CD8-positive, alpha-beta memory T cell (primary cell): Measurements from ENCODE around the gene PMEL. TPM values are rescaled to one million over a fixed set of nuclear protein-coding genes. Genes with fewer than 3 reads are reported as not detected.

Experiments
- CTCF ChIA-PET: fragments of 350-600 bp; sonication (Branson Sonifier 250); formaldehyde crosslinking; loops from one replicate; lab custom pipeline; 2021; ENCODE audit warnings: antibody characterized with exemption; lab: Charles Lee
- POLR2A ChIA-PET: fragments of 350-600 bp; sonication (Branson Sonifier 250); formaldehyde crosslinking; loops from one replicate; lab custom pipeline; 2021; ENCODE audit warnings: antibody characterized with exemption; lab: Charles Lee
- DNase-seq, 5 donors: peaks; one replicate each; pipeline versions ENCODE4 v3.0.0 to v3.0.0-alpha.2; 2020 to 2022; ENCODE audit warnings: mixed read lengths in 1 of 5
- H3K27ac ChIP-seq: one replicate; pipeline ENCODE4 v1.7.0; 2013; ENCODE audit warnings: low read depth, mild to moderate bottlenecking, low read length, moderate library complexity
- H3K27me3 ChIP-seq: 2 replicates; pipeline ENCODE4 v1.7.0; 2013; ENCODE audit warnings: low read length, mild to moderate bottlenecking; ENCODE audit not compliant: insufficient read depth, poor library complexity, severe bottlenecking
- H3K36me3 ChIP-seq: 2 replicates; pipeline ENCODE4 v1.7.0; 2013; ENCODE audit warnings: mild to moderate bottlenecking, low read length, moderate library complexity; ENCODE audit not compliant: insufficient read depth
- H3K4me1 ChIP-seq: 2 replicates; pipeline ENCODE4 v1.7.0; 2013; ENCODE audit warnings: mild to moderate bottlenecking, low read length, moderate library complexity; ENCODE audit not compliant: insufficient read depth
- H3K4me3 ChIP-seq: 2 replicates; pipeline ENCODE4 v1.7.0; 2013; ENCODE audit warnings: mild to moderate bottlenecking, low read length
- H3K9me3 ChIP-seq: 2 replicates; pipeline ENCODE4 v1.7.0; 2013; ENCODE audit warnings: mild to moderate bottlenecking, low read length
- H3K27ac Mint-ChIP-seq, 8 donors: one replicate each; pipeline ENCODE4 v1.8.0; 2020 to 2021; ENCODE audit warnings: mixed read lengths in 8 of 8, mild to moderate bottlenecking in 6 of 8, inconsistent platforms in 3 of 8, moderate library complexity in 3 of 8
- H3K27me3 Mint-ChIP-seq, 2 donors: one replicate each; pipeline ENCODE4 v1.8.0; 2020 to 2021; ENCODE audit warnings: mixed read lengths in 2 of 2, mild to moderate bottlenecking in 1 of 2, moderate library complexity in 1 of 2
- H3K36me3 Mint-ChIP-seq, 3 donors: one replicate each; pipeline ENCODE4 v1.8.0; 2020 to 2021; ENCODE audit warnings: mixed read lengths in 3 of 3, inconsistent platforms in 1 of 3, mild to moderate bottlenecking in 1 of 3
- H3K4me1 Mint-ChIP-seq, 3 donors: one replicate each; pipeline ENCODE4 v1.8.0; 2020 to 2021; ENCODE audit warnings: mixed read lengths in 3 of 3, inconsistent platforms in 1 of 3, mild to moderate bottlenecking in 1 of 3
- H3K4me3 Mint-ChIP-seq, 7 donors: one replicate each; pipeline ENCODE4 v1.8.0; 2020 to 2021; ENCODE audit warnings: mixed read lengths in 7 of 7, mild to moderate bottlenecking in 6 of 7, moderate library complexity in 4 of 7, inconsistent platforms in 2 of 7
- H3K9me3 Mint-ChIP-seq, 5 donors: one replicate each; pipeline ENCODE4 v1.8.0; 2020 to 2022; ENCODE audit warnings: mixed read lengths in 5 of 5, mild to moderate bottlenecking in 3 of 5, moderate library complexity in 2 of 5, inconsistent platforms in 1 of 5
- polyA plus RNA-seq: library from polyadenylated mRNA; unstranded; fragments of 300-500 nt; fragmentation: Illumina TruSeq; gene quantifications from one replicate; pipeline ENCODE4 v1.2.3, GENCODE V29; 2021
- total RNA-seq, 2 experiments: library from RNA; stranded (reverse); gene quantifications; one replicate each; pipeline ENCODE4 v1.2.3, GENCODE V29; 2021

The PMEL gene
- total and polyA plus RNA-seq, 3 experiments from 2014 or later: 0.28 to 0.33 TPM; not detected in 1

DNA sequence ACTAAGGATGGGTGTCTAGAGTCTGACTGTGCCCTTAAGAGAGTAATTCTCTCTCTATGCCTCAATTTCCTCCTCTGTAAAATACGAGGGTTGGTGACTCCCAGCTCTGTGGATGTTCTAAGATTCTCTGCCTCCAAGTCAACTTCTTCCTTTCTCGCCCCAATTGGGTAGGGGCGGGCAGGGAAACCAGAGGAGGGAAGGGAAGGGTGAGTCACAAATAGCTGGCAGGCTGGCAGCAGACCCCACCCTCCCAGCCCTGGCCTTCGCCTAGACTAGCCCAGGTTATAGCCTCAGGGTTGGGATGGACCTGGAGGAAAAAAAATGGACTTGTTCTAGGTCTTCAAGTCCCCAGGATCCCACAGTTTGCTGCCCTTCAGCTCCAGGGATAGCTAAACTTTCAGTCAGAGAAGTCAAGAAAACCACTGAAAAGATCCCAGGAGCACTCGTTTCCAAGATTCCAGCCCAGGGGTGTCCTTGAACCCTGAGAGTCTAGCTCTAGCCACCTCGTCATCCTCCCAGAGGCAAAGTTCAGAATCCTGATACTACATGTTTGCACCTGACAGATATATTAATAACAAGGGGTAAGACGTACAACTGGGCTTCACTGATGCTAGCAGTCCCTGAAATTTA lies 32.6 kb downstream of the PMEL start:
- H3K27ac ChIP-seq: peak overlapping the region; percentile 13
- Mint-ChIP-seq H3K4me1 (peaks cover 73 to 84% (median 77%) of the 10 kb centered on the region in 3 donors), H3K27ac (peak overlapping the region; percentile 92 to 99 (median 97)), H3K4me3 (peak overlapping the region; percentile 94 to 100 (median 98)), H3K27me3 (peaks cover 0 to 1% of the 10 kb centered on the region in 2 donors), H3K36me3 (peaks cover 0 to 72% (median 14%) of the 10 kb centered on the region in 3 donors), H3K9me3 (peaks cover 0 to 2% (median 0%) of the 10 kb centered on the region in 5 donors)
- ChIA-PET CTCF (interaction anchor here (0.9 to 11.4 kb wide), 6 partner anchors 9 to 204 kb away, joined by 3 to 78 read pairs (median 4); partner anchors contain the start of genes DNAJC14, ORMDL2 and SARNP), POLR2A (interaction anchor here (0.6 to 1.4 kb wide), 6 partner anchors 11 to 190 kb away, joined by 3 to 4 read pairs (median 3); partner anchors contain the start of gene DNAJC14)
- H3K27me3 ChIP-seq: no peaks in the 10 kb centered on the region
- DNase-seq: no peak
- H3K4me1 ChIP-seq: peaks cover 76% of the 10 kb centered on the region
- no peaks in the 10 kb centered on the region for H3K9me3 ChIP-seq
- peak overlapping the region; percentile 98 for H3K4me3 ChIP-seq
- H3K36me3 ChIP-seq: peaks cover 22% of the 10 kb centered on the region

DNA sequence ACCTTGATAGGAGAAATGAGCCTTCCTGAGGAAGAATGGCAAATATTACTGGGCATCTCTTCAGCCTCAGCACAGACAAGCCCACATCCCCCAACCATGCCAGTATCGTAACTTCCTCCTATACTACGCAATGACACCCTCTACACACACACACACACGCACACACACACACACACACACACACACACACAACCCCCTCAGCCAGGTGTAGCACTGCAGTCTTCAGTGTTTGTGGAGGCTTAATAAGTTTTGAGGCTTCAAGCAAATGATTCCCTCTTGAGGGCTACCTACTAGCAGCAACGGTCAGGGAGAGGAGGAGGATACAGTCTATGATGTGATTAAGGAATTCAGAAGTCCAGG lies 33.3 kb downstream of the PMEL start:
- H3K27ac ChIP-seq: peak overlapping the region; percentile 75
- peaks cover 68% of the 10 kb centered on the region for H3K4me1 ChIP-seq

DNA sequence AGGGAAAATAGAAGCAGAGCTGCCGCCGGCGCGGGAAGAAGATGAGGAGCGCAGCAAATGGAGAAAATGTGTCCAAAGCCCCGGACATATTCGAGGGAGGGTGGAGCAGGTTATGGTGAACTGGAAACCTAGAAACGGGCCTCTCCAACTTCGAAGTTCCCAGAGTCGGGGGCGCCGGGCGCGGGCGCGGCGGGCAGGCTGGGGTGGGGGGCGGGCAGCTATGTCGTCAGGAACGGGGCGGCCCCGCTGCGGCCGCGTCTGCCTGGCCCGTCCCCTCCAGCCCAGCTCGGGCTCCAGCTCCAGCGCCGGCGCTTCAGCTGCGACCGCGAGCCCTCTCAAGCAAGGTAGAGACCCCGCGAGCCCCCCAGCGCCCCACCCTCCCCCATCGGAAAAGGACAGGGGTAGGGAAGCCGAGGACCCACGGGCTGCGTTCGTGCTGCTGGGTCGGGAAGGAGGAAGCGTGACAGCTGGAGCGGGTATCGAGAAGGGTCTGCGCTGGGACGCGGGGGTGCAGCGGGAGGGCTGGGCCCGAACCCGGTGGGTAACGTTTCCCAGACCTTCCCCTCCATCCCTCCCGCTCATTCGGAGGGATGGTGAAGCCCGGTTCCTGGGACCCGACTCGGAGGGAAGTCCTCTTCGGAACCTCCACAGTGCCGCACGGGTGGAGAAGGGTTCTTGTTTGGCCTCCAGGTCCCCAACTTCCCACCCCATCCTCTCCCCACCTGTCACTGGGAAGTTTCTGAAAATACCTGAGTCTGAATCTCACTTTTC lies 33.9 kb downstream of the PMEL start:
- Histone ChIP-seq H3K4me3 (peak overlapping the region; percentile 98), H3K27me3 (no peaks in the 10 kb centered on the region), H3K36me3 (peaks cover 9% of the 10 kb centered on the region), H3K9me3 (no peaks in the 10 kb centered on the region), H3K4me1 (peaks cover 63% of the 10 kb centered on the region), H3K27ac (peak overlapping the region; percentile 75)
- peaks cover 0 to 5% of the 10 kb centered on the region in 2 donors for H3K27me3 Mint-ChIP-seq
- peak in 3 of 5 donors; percentile 17 to 33 (median 24) for DNase-seq
- H3K27ac Mint-ChIP-seq: peak overlapping the region; percentile 95 to 99 (median 98)
- peaks cover 0 to 2% (median 0%) of the 10 kb centered on the region in 5 donors for H3K9me3 Mint-ChIP-seq
- H3K36me3 Mint-ChIP-seq: peaks cover 0 to 67% (median 12%) of the 10 kb centered on the region in 3 donors
- H3K4me3 Mint-ChIP-seq: peak overlapping the region; percentile 94 to 100 (median 98)
- CTCF ChIA-PET: interaction anchor here (0.6 to 11.4 kb wide), 8 partner anchors 6 to 193 kb away, joined by 3 to 96 read pairs (median 6); partner anchors contain the start of genes DNAJC14, ORMDL2, RAB5B and SARNP
- H3K4me1 Mint-ChIP-seq: peaks cover 70 to 71% (median 70%) of the 10 kb centered on the region in 3 donors
- POLR2A ChIA-PET: interaction anchor here (0.5 to 3.1 kb wide), 8 partner anchors 8 to 287 kb away, joined by 3 to 25 read pairs (median 4); partner anchors contain the start of genes DNAJC14, ORMDL2, RAB5B and SARNP

More for the DNA sequence above, 33.3 kb downstream of the PMEL start:
- peak overlapping the region; percentile 92 to 99 (median 97) for H3K27ac Mint-ChIP-seq
- Histone ChIP-seq H3K9me3 (no peaks in the 10 kb centered on the region), H3K36me3 (peaks cover 15% of the 10 kb centered on the region), H3K27me3 (no peaks in the 10 kb centered on the region), H3K4me3 (peak overlapping the region; percentile 98)
- peaks cover 72 to 77% (median 76%) of the 10 kb centered on the region in 3 donors for H3K4me1 Mint-ChIP-seq
- CTCF ChIA-PET: interaction anchor here (0.6 to 11.4 kb wide), 8 partner anchors 12 to 203 kb away, joined by 3 to 78 read pairs (median 4); partner anchors contain the start of genes DNAJC14, ORMDL2, RAB5B and SARNP
- POLR2A ChIA-PET: interaction anchor here (0.6 to 3.1 kb wide), 4 partner anchors 8 to 42 kb away, joined by 3 to 19 read pairs (median 4); partner anchors contain the start of gene RAB5B
- peak in 4 of 5 donors; percentile 19 to 74 (median 58) for DNase-seq
- peak overlapping the region; percentile 94 to 100 (median 98) for H3K4me3 Mint-ChIP-seq
- H3K36me3 Mint-ChIP-seq: peaks cover 0 to 68% (median 12%) of the 10 kb centered on the region in 3 donors
- H3K27me3 Mint-ChIP-seq: peaks cover 0 to 1% of the 10 kb centered on the region in 2 donors
- H3K9me3 Mint-ChIP-seq: peaks cover 0 to 2% (median 0%) of the 10 kb centered on the region in 5 donors

DNA sequence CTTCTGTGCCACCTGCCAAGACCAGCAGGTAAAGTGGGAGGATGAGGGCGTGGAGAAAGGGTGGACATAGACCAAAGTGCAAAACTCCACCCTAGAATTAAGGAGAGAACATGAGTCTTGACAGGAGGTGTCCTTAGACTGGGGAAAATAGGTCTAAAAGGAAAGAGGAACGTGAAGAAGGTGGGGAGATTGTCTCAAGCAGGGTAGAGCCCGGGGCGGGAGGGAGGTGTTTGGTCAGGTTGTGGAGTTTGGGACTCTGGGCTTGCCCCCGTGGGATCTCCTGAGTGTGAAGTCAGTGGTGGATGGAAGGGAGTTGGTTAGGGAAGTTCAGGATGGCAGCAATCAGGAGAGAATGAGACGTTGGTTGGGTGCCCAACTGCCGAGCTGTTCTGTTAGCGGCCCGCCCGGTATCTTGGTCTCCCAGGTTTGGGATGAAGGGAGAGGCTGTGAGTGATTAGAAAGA lies 34.5 kb downstream of the PMEL start:
- Histone ChIP-seq H3K27me3 (no peaks in the 10 kb centered on the region), H3K4me1 (peaks cover 60% of the 10 kb centered on the region), H3K36me3 (peaks cover 6% of the 10 kb centered on the region), H3K27ac (peak overlapping the region; percentile 75), H3K9me3 (no peaks in the 10 kb centered on the region), H3K4me3 (peak overlapping the region; percentile 98)
- Mint-ChIP-seq H3K27me3 (peaks cover 0 to 8% of the 10 kb centered on the region in 2 donors), H3K27ac (peak overlapping the region; percentile 95 to 99 (median 98)), H3K4me1 (peaks cover 68 to 69% (median 68%) of the 10 kb centered on the region in 3 donors), H3K4me3 (peak overlapping the region; percentile 94 to 100 (median 98)), H3K9me3 (peaks cover 0 to 2% (median 0%) of the 10 kb centered on the region in 5 donors), H3K36me3 (peaks cover 0 to 62% (median 12%) of the 10 kb centered on the region in 3 donors)
- ChIA-PET CTCF (interaction anchor here (1.0 to 8.7 kb wide), 6 partner anchors 6 to 189 kb away, joined by 3 to 96 read pairs (median 4); partner anchors contain the start of genes DNAJC14, ORMDL2, RAB5B and SARNP), POLR2A (interaction anchor here (0.5 to 3.1 kb wide), 10 partner anchors 9 to 288 kb away, joined by 3 to 25 read pairs (median 4); partner anchors contain the start of genes DNAJC14, ORMDL2, RAB5B and SARNP)
- DNase-seq: no peak

GRCh38 chr12:55930771-55931316 lies 35.0 kb downstream of the PMEL start, which contains the start of gene DGKA:
TSS of gene DGKA (plus strand) at chr12:55931162. CDS start at chr12:55936504, 5,342 bp downstream.
- Mint-ChIP-seq H3K4me3 (peak within 1 kb of the TSS; percentile 94 to 100 (median 98)), H3K27ac (peak within 1 kb of the TSS; percentile 95 to 99 (median 98)), H3K27me3 (peaks cover 0 to 8% of the 10 kb centered on the region in 2 donors), H3K9me3 (peaks cover 0 to 2% (median 0%) of the 10 kb centered on the region in 5 donors), H3K4me1 (peaks cover 68 to 70% (median 68%) of the 10 kb centered on the region in 3 donors), H3K36me3 (peaks cover 0 to 59% (median 10%) of the 10 kb centered on the region in 3 donors)
- CTCF ChIA-PET: interaction anchor here (0.9 to 8.7 kb wide), 7 partner anchors 7 to 189 kb away, joined by 3 to 96 read pairs (median 5); partner anchors contain the start of genes DNAJC14, ORMDL2, RAB5B and SARNP
- Histone ChIP-seq H3K4me1 (peaks cover 60% of the 10 kb centered on the region), H3K36me3 (peaks cover 6% of the 10 kb centered on the region), H3K4me3 (peak within 1 kb of the TSS; percentile 98), H3K27ac (peak within 1 kb of the TSS; percentile 79), H3K9me3 (no peaks in the 10 kb centered on the region), H3K27me3 (no peaks in the 10 kb centered on the region)
- POLR2A ChIA-PET: interaction anchor here (0.5 to 3.1 kb wide), 12 partner anchors 9 to 288 kb away, joined by 3 to 25 read pairs (median 3); partner anchors contain the start of genes DNAJC14, ORMDL2, PA2G4 and RAB5B
- peak; percentile 44 to 78 (median 56) for DNase-seq

DNA sequence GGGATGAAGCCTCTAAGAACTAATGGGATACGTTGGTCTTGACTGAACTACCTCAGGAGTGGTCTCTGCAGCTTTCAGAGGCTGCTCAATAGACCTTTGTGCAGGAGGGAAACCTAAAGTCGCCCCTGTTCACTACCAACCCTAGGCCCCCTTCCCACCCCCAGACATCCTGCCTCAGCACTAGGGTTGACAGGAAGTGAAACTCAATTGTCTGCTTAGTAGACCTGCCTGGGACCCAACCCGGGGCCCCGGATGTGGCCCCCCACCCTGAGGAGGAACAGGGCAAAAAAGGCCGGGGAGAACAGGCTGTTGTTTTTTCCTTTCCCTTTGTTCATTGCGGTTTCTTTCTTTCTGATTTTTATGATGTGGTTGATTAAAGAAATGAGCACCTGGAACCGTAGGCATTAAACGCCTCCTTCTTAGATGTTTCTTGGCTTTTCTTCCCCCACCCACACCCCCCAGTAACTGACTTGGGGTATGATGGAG lies 36.5 kb downstream of the PMEL start:
- H3K4me1 Mint-ChIP-seq: peaks cover 66% of the 10 kb centered on the region in 3 donors
- Histone ChIP-seq H3K27me3 (no peaks in the 10 kb centered on the region), H3K9me3 (no peaks in the 10 kb centered on the region), H3K36me3 (no peaks in the 10 kb centered on the region), H3K4me1 (peaks cover 56% of the 10 kb centered on the region), H3K4me3 (peak overlapping the region; percentile 83), H3K27ac (peak overlapping the region; percentile 79)
- CTCF ChIA-PET: interaction anchor here (1.5 to 8.7 kb wide), 2 partner anchors 8 to 99 kb away, joined by 7 to 96 read pairs; no protein-coding TSS in a partner anchor
- H3K27ac Mint-ChIP-seq: peak overlapping the region; percentile 95 to 99 (median 98)
- H3K9me3 Mint-ChIP-seq: peaks cover 0 to 2% (median 0%) of the 10 kb centered on the region in 5 donors
- peak; percentile 63 to 98 (median 88) for DNase-seq
- peaks cover 0 to 8% of the 10 kb centered on the region in 2 donors for H3K27me3 Mint-ChIP-seq
- POLR2A ChIA-PET: interaction anchor here (0.5 to 3.1 kb wide), 9 partner anchors 11 to 112 kb away, joined by 4 to 25 read pairs (median 7); partner anchors contain the start of genes DNAJC14, ORMDL2, RAB5B and SARNP
- H3K4me3 Mint-ChIP-seq: peak overlapping the region; percentile 94 to 100 (median 98)
- H3K36me3 Mint-ChIP-seq: peaks cover 0 to 51% (median 11%) of the 10 kb centered on the region in 3 donors
